CD14-positive monocyte (primary cell): Measurements from ENCODE around the gene DCC. TPM values are rescaled to one million over a fixed set of nuclear protein-coding genes. Genes with fewer than 3 reads are reported as not detected.

ENCODE experiments used
- DNase-seq, 3 donors: peaks; one replicate each; pipeline ENCODE4 v3.0.0-alpha.2; 2011 to 2022
- H2AFZ ChIP-seq: 2 replicates; pipeline ENCODE4 v1.6.0; 2012; ENCODE audit warnings: mild to moderate bottlenecking, low read depth, low read length, inconsistent platforms; ENCODE audit not compliant: insufficient read depth, poor library complexity, severe bottlenecking
- H3K27ac ChIP-seq, 2 donors: 1 replicate in 1 of 2; 2 replicates in 1 of 2; pipeline ENCODE4 v1.5.1; 2012 to 2013; ENCODE audit warnings: low read length in 2 of 2, control low read depth in 1 of 2, inconsistent platforms in 1 of 2, low read depth in 1 of 2, mild to moderate bottlenecking in 1 of 2
- H3K27me3 ChIP-seq, 2 donors: one replicate each; pipeline versions ENCODE4 v1.6.0 to v1.6.1; 2011 to 2013; ENCODE audit warnings: low read length in 2 of 2; ENCODE audit not compliant: control insufficient read depth in 2 of 2, insufficient read depth in 2 of 2
- H3K36me3 ChIP-seq, 2 donors: replicated peaks in 1 of 2; 1 replicate in 1 of 2; 2 replicates in 1 of 2; pipeline versions ENCODE4 v1.5.1 to v1.6.1; 2012 to 2013; ENCODE audit warnings: low read length in 2 of 2, control low read depth in 1 of 2, inconsistent platforms in 1 of 2, mild to moderate bottlenecking in 1 of 2; ENCODE audit not compliant: insufficient read depth in 2 of 2, control insufficient read depth in 1 of 2
- H3K4me1 ChIP-seq, 2 donors: 1 replicate in 1 of 2; 2 replicates in 1 of 2; pipeline versions ENCODE4 v1.5.1 to v1.6.1; 2012 to 2013; ENCODE audit warnings: low read length in 2 of 2, control low read depth in 1 of 2, inconsistent platforms in 1 of 2, mild to moderate bottlenecking in 1 of 2, moderate library complexity in 1 of 2; ENCODE audit not compliant: insufficient read depth in 2 of 2, control insufficient read depth in 1 of 2
- H3K4me2 ChIP-seq: replicated peaks from 2 replicates; pipeline ENCODE3; 2012; ENCODE audit warnings: low read length, moderate library complexity, mild to moderate bottlenecking; ENCODE audit not compliant: poor library complexity, severe bottlenecking; ENCODE audit errors: extremely low read depth
- H3K4me3 ChIP-seq, 3 experiments: fragments of 200-600 bp in 1 of 3; sonication (generic) in 1 of 3; replicated peaks in 1 of 3; 1 replicate in 2 of 3; 2 replicates in 1 of 3; pipeline ENCODE4 v1.5.1; 2011 to 2013; ENCODE audit warnings: low read length in 3 of 3, mild to moderate bottlenecking in 3 of 3, control low read depth in 2 of 3, low read depth in 2 of 3, inconsistent platforms in 1 of 3, moderate library complexity in 1 of 3
- H3K79me2 ChIP-seq: 2 replicates; pipeline ENCODE4 v1.6.0; 2012; ENCODE audit warnings: mild to moderate bottlenecking, control low read depth, inconsistent platforms, low read length, moderate library complexity; ENCODE audit not compliant: insufficient read depth
- H3K9ac ChIP-seq: 2 replicates; pipeline ENCODE4 v1.6.0; 2017; ENCODE audit warnings: low read length, mild to moderate bottlenecking; ENCODE audit not compliant: insufficient read depth, poor library complexity, severe bottlenecking
- H3K9me3 ChIP-seq, 2 donors: replicated peaks in 1 of 2; 1 replicate in 1 of 2; 2 replicates in 1 of 2; pipeline versions ENCODE4 v1.5.1 to v1.6.1; 2012 to 2013; ENCODE audit warnings: low read length in 2 of 2, control low read depth in 1 of 2; ENCODE audit not compliant: control insufficient read depth in 1 of 2, insufficient read depth in 1 of 2
- H4K20me1 ChIP-seq: 2 replicates; pipeline ENCODE4 v1.6.0; 2012; ENCODE audit warnings: mild to moderate bottlenecking, low read length, control low read depth, moderate library complexity; ENCODE audit not compliant: insufficient read depth
- H3K27ac Mint-ChIP-seq, 7 donors: one replicate each; pipeline ENCODE4 v1.8.0; 2020; ENCODE audit warnings: mild to moderate bottlenecking in 7 of 7, mixed read lengths in 7 of 7, moderate library complexity in 6 of 7, inconsistent platforms in 2 of 7
- H3K27me3 Mint-ChIP-seq, 3 donors: one replicate each; pipeline ENCODE4 v1.8.0; 2021 to 2022; ENCODE audit warnings: low read depth in 3 of 3, mild to moderate bottlenecking in 3 of 3, mixed read lengths in 3 of 3, moderate library complexity in 3 of 3, inconsistent platforms in 1 of 3
- H3K36me3 Mint-ChIP-seq, 2 donors: one replicate each; pipeline ENCODE4 v1.8.0; 2020; ENCODE audit warnings: mixed read lengths in 2 of 2, inconsistent platforms in 1 of 2, mild to moderate bottlenecking in 1 of 2
- H3K4me1 Mint-ChIP-seq: one replicate; pipeline ENCODE4 v1.8.0; 2020; ENCODE audit warnings: mild to moderate bottlenecking, mixed read lengths
- H3K4me3 Mint-ChIP-seq, 2 donors: one replicate each; pipeline ENCODE4 v1.8.0; 2020; ENCODE audit warnings: mild to moderate bottlenecking in 2 of 2, mixed read lengths in 2 of 2, moderate library complexity in 1 of 2
- H3K9me3 Mint-ChIP-seq, 7 donors: one replicate each; pipeline ENCODE4 v1.8.0; 2020 to 2022; ENCODE audit warnings: mixed read lengths in 7 of 7, mild to moderate bottlenecking in 6 of 7, moderate library complexity in 6 of 7, inconsistent platforms in 2 of 7
- CTCF ChIP-seq: fragments of 200-600 bp; IDR thresholded peaks from one replicate; pipeline ENCODE4 v1.8.0; 2022; ENCODE audit warnings: antibody characterized with exemption, mild to moderate bottlenecking
- WGBS: methylation state at CpG from one replicate; pipeline ENCODE4 v1.1.5; 2013; ENCODE audit warnings: missing lambda C conversion rate; ENCODE audit not compliant: insufficient coverage; 5-methylcytosine and 5-hydroxymethylcytosine counted together
- intact Hi-C, 2 donors: fragments of 100-400 bp; cut with micrococcal nuclease; formaldehyde crosslinking; loops; one replicate each; pipeline versions ENCODE4 v1.15.0 to v1.15.1; 2023
- polyA plus RNA-seq, 3 donors: library from polyadenylated mRNA; depleted of rRNA in 1 of 3; unstranded in 2 of 3; stranded (reverse) in 1 of 3; fragments of 300-500 nt in 2 of 3; fragments of >200 nt in 1 of 3; fragmentation: Illumina TruSeq in 2 of 3; gene quantifications; 1 replicate in 2 of 3; 2 replicates in 1 of 3; pipeline ENCODE4 v1.2.3, GENCODE V29; 2012 to 2021

Gene DCC
- polyA plus RNA-seq, 3 donors = not detected

- Histone ChIP-seq H3K9ac (no peak overlapping the region), H3K4me1 (no peaks in the 10 kb centered on the region), H3K27me3 (no peaks in the 10 kb centered on the region), H3K36me3 (no peaks in the 10 kb centered on the region), H3K4me2 (no peak overlapping the region), H3K4me3 (no peak overlapping the region), H2AFZ (no peak overlapping the region), H4K20me1 (no peaks in the 10 kb centered on the region), H3K79me2 (no peaks in the 10 kb centered on the region), H3K27ac (no peak overlapping the region), H3K9me3 (peaks cover 17 to 18% of the 10 kb centered on the region in 2 donors)
- TF ChIP-seq CTCF = no peak
- H3K4me1 Mint-ChIP-seq = no peaks in the 10 kb centered on the region
- no peaks in the 10 kb centered on the region for H3K36me3 Mint-ChIP-seq
- H3K9me3 Mint-ChIP-seq = peaks cover 2 to 25% (median 13%) of the 10 kb centered on the region in 7 donors
- WGBS = 74% methylated on average over 2 of the region's 5 CpGs
- intact Hi-C loops = no loop called here
- H3K27me3 Mint-ChIP-seq = peaks cover 0 to 2% (median 0%) of the 10 kb centered on the region in 3 donors
- no peak for DNase-seq
- no peak overlapping the region for H3K27ac Mint-ChIP-seq
- H3K4me3 Mint-ChIP-seq = no peak overlapping the region
Observed at GRCh38 chr18:53261241-53261640, 921.2 kb downstream of the DCC start.

GRCh38 chr18:53266850-53267249, 926.9 kb downstream of the DCC start:
- no peak overlapping the region for H2AFZ ChIP-seq
- Mint-ChIP-seq H3K27ac (no peak overlapping the region), H3K4me3 (no peak overlapping the region), H3K36me3 (no peaks in the 10 kb centered on the region), H3K9me3 (peaks cover 0 to 22% (median 7%) of the 10 kb centered on the region in 7 donors), H3K4me1 (no peaks in the 10 kb centered on the region), H3K27me3 (peaks cover 0 to 2% (median 0%) of the 10 kb centered on the region in 3 donors)
- no peaks in the 10 kb centered on the region for H3K79me2 ChIP-seq
- TF ChIP-seq CTCF = no peak
- H3K9me3 ChIP-seq = peaks cover 9 to 11% of the 10 kb centered on the region in 2 donors
- intact Hi-C loops = no loop called here
- no CpG with 5 or more reads among the region's 1 CpG for WGBS
- no peaks in the 10 kb centered on the region for H4K20me1 ChIP-seq
- H3K9ac ChIP-seq = no peak overlapping the region
- H3K36me3 ChIP-seq = no peaks in the 10 kb centered on the region
- H3K4me1 ChIP-seq = no peaks in the 10 kb centered on the region
- no peak overlapping the region for H3K4me3 ChIP-seq
- no peak for DNase-seq
- H3K4me2 ChIP-seq = no peak overlapping the region
- no peaks in the 10 kb centered on the region for H3K27me3 ChIP-seq
- no peak overlapping the region for H3K27ac ChIP-seq
